ENCODE results near the gene PDRG1.
"Not testable (repeated sequence)": the region's sequence is repeated elsewhere in the genome, so short reads cannot be mapped to it uniquely, and the experiment has no call there.

PDRG1 gene

DNA sequence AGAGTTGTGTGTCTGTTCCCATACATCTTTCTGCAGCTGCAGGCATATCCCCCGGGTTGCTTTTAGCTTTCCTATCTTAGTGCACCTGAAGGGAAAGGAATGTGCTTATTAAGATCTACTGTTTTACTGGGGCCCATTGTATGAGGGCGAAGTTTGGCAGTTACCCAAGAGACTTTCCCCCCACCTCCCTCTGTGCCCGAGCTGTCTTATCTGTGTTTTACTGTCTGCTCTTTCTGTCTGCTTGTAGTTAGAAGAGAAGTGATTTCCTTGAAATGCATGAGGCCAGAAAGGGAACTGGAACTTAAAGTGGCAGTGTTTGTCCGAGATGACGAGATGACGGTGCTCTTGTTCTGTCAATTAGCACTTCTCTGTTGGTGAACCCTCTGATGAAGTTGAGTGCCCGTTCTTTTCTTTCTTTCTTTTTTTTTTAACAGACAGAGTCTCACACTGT, 33.9 kb downstream of the PDRG1 start:
- H3K27me3 ChIP-seq (ENCODE audit: control insufficient read depth, insufficient read depth, low read length); H3K36me3 ChIP-seq (ENCODE audit: control insufficient read depth, insufficient read depth, low read length); H3K4me3 ChIP-seq (ENCODE audit: low read depth, low read length); H3K9me3 ChIP-seq (ENCODE audit: control insufficient read depth, insufficient read depth, low read depth, low read length); H3K27ac ChIP-seq (ENCODE audit: low read depth, low read length); H3K9ac ChIP-seq (ENCODE audit: low read length): not testable (repeated sequence)
- peaks cover 25% of the 10 kb centered on the region for H3K4me1 ChIP-seq (ENCODE audit: control insufficient read depth, insufficient read depth, low read length)

DNA sequence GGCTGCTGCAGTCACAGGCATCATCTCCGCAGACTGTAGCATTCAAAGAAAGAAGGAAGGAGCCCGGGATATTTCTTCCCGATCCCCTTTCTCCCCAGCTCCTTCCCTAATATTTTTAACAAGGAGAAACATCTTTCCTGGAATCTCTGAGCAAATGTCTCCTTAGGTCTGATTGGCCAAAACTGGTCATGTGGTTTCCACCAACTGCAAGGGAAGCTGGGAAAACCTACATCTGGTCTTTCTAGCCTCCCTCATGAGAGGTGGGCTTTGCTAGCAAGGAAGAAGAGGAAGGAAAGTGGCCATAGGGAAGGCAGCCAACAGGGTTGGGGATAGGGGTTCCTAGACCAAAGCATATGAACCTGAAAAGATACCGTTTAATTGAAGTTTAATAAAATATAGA, 35.1 kb downstream of the PDRG1 start:
- H3K4me3 ChIP-seq (ENCODE audit: low read depth, low read length), result no peak overlapping the region
- no peaks in the 10 kb centered on the region; the same call in 1 of the 2 replicates for H3K9me3 ChIP-seq (ENCODE audit: control insufficient read depth, insufficient read depth, low read depth, low read length)
- H3K4me1 ChIP-seq (ENCODE audit: control insufficient read depth, insufficient read depth, low read length), result peaks cover 34% of the 10 kb centered on the region
- H3K27me3 ChIP-seq (ENCODE audit: control insufficient read depth, insufficient read depth, low read length), result no peaks in the 10 kb centered on the region
- H3K27ac ChIP-seq (ENCODE audit: low read depth, low read length), result no peak overlapping the region
- no peaks in the 10 kb centered on the region for H3K36me3 ChIP-seq (ENCODE audit: control insufficient read depth, insufficient read depth, low read length)
- no peak overlapping the region for H3K9ac ChIP-seq (ENCODE audit: low read length)

GRCh38 chr20:31915491-31916280, 36.2 kb downstream of the PDRG1 start:
- Histone ChIP-seq H3K4me1 (ENCODE audit: control insufficient read depth, insufficient read depth, low read length) (peaks cover 41% of the 10 kb centered on the region), H3K9ac (ENCODE audit: low read length) (no peak overlapping the region), H3K9me3 (ENCODE audit: control insufficient read depth, insufficient read depth, low read depth, low read length) (no peaks in the 10 kb centered on the region; the same call in 1 of the 2 replicates), H3K27me3 (ENCODE audit: control insufficient read depth, insufficient read depth, low read length) (no peaks in the 10 kb centered on the region), H3K36me3 (ENCODE audit: control insufficient read depth, insufficient read depth, low read length) (no peaks in the 10 kb centered on the region), H3K4me3 (ENCODE audit: low read depth, low read length) (no peak overlapping the region), H3K27ac (ENCODE audit: low read depth, low read length) (no peak overlapping the region)

- H3K27me3 ChIP-seq (ENCODE audit: control insufficient read depth, insufficient read depth, low read length), result no peaks in the 10 kb centered on the region
- no peak overlapping the region for H3K4me3 ChIP-seq (ENCODE audit: low read depth, low read length)
Observed at GRCh38 chr20:31914170-31914569, 37.7 kb downstream of the PDRG1 start.

GRCh38 chr20:31913431-31914157, 38.3 kb downstream of the PDRG1 start:
- H3K4me1 ChIP-seq (ENCODE audit: control insufficient read depth, insufficient read depth, low read length), result peaks cover 30% of the 10 kb centered on the region
- H3K9ac ChIP-seq (ENCODE audit: low read length), result no peak overlapping the region
- H3K36me3 ChIP-seq (ENCODE audit: control insufficient read depth, insufficient read depth, low read length), result no peaks in the 10 kb centered on the region
- H3K27me3 ChIP-seq (ENCODE audit: control insufficient read depth, insufficient read depth, low read length), result no peaks in the 10 kb centered on the region
- no peak overlapping the region for H3K4me3 ChIP-seq (ENCODE audit: low read depth, low read length)
- H3K27ac ChIP-seq (ENCODE audit: low read depth, low read length), result no peak overlapping the region
- no peaks in the 10 kb centered on the region; the same call in 1 of the 2 replicates for H3K9me3 ChIP-seq (ENCODE audit: control insufficient read depth, insufficient read depth, low read depth, low read length)

More at GRCh38 chr20:31914170-31914569, 37.7 kb downstream of the PDRG1 start:
- H3K9me3 ChIP-seq (ENCODE audit: control insufficient read depth, insufficient read depth, low read depth, low read length), result no peaks in the 10 kb centered on the region; the same call in 1 of the 2 replicates
- no peak overlapping the region for H3K9ac ChIP-seq (ENCODE audit: low read length)
- H3K36me3 ChIP-seq (ENCODE audit: control insufficient read depth, insufficient read depth, low read length), result no peaks in the 10 kb centered on the region
- no peak overlapping the region for H3K27ac ChIP-seq (ENCODE audit: low read depth, low read length)
- H3K4me1 ChIP-seq (ENCODE audit: control insufficient read depth, insufficient read depth, low read length), result peaks cover 31% of the 10 kb centered on the region

GRCh38 chr20:31910071-31910803, 41.6 kb downstream of the PDRG1 start:
- no peaks in the 10 kb centered on the region for H3K9me3 ChIP-seq (ENCODE audit: control insufficient read depth, insufficient read depth, low read depth, low read length)
- H3K4me3 ChIP-seq (ENCODE audit: low read depth, low read length), result no peak overlapping the region
- H3K4me1 ChIP-seq (ENCODE audit: control insufficient read depth, insufficient read depth, low read length), result peaks cover 37% of the 10 kb centered on the region
- H3K36me3 ChIP-seq (ENCODE audit: control insufficient read depth, insufficient read depth, low read length), result no peaks in the 10 kb centered on the region
- no peaks in the 10 kb centered on the region for H3K27me3 ChIP-seq (ENCODE audit: control insufficient read depth, insufficient read depth, low read length)
- no peak overlapping the region for H3K27ac ChIP-seq (ENCODE audit: low read depth, low read length)
- H3K9ac ChIP-seq (ENCODE audit: low read length), result no peak overlapping the region

DNA sequence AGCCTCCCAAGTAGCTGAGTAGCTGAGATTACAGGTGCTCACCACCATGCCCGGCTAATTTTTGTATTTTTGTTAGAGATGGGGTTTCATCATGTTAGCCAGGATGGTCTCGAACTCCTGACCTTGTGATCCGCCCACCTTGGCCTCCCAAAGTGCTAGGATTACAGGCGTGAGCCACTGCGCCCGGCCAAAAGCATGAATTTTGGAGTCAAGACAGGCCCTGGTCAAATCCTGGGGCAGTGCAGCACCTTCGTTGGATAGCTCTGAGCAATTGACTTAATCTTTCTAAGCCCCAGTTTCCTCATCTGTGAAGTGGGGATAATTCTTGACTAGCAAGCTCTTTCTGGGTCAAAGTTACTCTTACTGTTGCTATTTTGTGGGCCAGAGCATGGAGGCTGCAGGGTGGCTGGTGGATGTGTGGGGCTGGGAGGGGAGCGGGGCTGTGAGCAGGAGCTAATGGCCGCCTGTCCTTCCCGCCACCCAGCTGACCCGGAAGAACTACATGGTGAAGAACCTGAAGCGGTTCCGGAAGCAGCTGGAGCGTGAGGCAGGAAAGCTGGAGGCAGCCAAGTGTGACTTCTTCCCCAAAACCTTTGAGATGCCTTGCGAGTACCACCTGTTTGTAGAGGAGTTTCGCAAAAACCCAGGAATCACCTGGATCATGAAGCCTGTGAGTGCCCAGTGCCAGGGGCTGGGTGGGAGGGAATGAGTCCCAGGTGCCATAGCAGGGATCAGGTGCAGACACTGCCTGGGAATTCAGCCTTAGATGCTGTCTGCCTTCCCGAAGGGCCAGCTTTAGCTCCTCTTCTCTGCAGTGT, 42.4 kb downstream of the PDRG1 start:
- Histone ChIP-seq H3K36me3 (ENCODE audit: control insufficient read depth, insufficient read depth, low read length) (no peaks in the 10 kb centered on the region), H3K27me3 (ENCODE audit: control insufficient read depth, insufficient read depth, low read length) (no peaks in the 10 kb centered on the region), H3K4me1 (ENCODE audit: control insufficient read depth, insufficient read depth, low read length) (peaks cover 36% of the 10 kb centered on the region), H3K4me3 (ENCODE audit: low read depth, low read length) (no peak overlapping the region), H3K27ac (ENCODE audit: low read depth, low read length) (no peak overlapping the region), H3K9ac (ENCODE audit: low read length) (no peak overlapping the region), H3K9me3 (ENCODE audit: control insufficient read depth, insufficient read depth, low read depth, low read length) (no peaks in the 10 kb centered on the region)

GRCh38 chr20:31908424-31908823, 43.4 kb downstream of the PDRG1 start:
- peaks cover 28% of the 10 kb centered on the region for H3K4me1 ChIP-seq (ENCODE audit: control insufficient read depth, insufficient read depth, low read length)
- no peak overlapping the region for H3K27ac ChIP-seq (ENCODE audit: low read depth, low read length)
- no peaks in the 10 kb centered on the region for H3K9me3 ChIP-seq (ENCODE audit: control insufficient read depth, insufficient read depth, low read depth, low read length)
- H3K9ac ChIP-seq (ENCODE audit: low read length), result no peak overlapping the region
- H3K4me3 ChIP-seq (ENCODE audit: low read depth, low read length), result no peak overlapping the region
- no peaks in the 10 kb centered on the region for H3K27me3 ChIP-seq (ENCODE audit: control insufficient read depth, insufficient read depth, low read length)
- no peaks in the 10 kb centered on the region for H3K36me3 ChIP-seq (ENCODE audit: control insufficient read depth, insufficient read depth, low read length)

DNA sequence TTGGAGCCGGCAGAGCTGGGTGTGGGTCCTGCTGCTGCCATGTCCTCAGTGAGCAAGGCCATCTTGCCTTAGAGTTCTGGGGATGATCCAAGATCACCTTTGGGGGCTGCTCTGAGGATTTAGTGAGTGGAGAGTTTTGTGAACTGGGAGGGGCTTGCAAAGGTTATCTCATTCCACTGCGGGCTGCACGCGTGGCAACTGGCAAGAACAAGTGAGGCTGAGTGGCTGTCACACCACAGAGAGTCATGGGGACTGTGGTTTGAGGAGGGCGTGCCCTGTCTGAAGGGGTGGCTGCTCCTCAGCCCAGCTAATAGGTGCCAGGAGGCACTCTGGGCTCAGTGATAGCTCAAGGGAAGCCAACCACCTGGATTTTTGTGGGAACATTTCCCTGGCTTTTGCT, 43.8 kb downstream of the PDRG1 start:
- H3K27ac ChIP-seq (ENCODE audit: low read depth, low read length), result no peak overlapping the region
- H3K36me3 ChIP-seq (ENCODE audit: control insufficient read depth, insufficient read depth, low read length), result no peaks in the 10 kb centered on the region
- no peaks in the 10 kb centered on the region for H3K27me3 ChIP-seq (ENCODE audit: control insufficient read depth, insufficient read depth, low read length)
- peaks cover 27% of the 10 kb centered on the region for H3K4me1 ChIP-seq (ENCODE audit: control insufficient read depth, insufficient read depth, low read length)
- no peak overlapping the region for H3K9ac ChIP-seq (ENCODE audit: low read length)
- H3K4me3 ChIP-seq (ENCODE audit: low read depth, low read length), result no peak overlapping the region
- H3K9me3 ChIP-seq (ENCODE audit: control insufficient read depth, insufficient read depth, low read depth, low read length), result no peaks in the 10 kb centered on the region

GRCh38 chr20:31907046-31907445, 44.8 kb downstream of the PDRG1 start:
- H3K4me1 ChIP-seq (ENCODE audit: control insufficient read depth, insufficient read depth, low read length), result peaks cover 22% of the 10 kb centered on the region
- no peak overlapping the region for H3K4me3 ChIP-seq (ENCODE audit: low read depth, low read length)
- H3K9me3 ChIP-seq (ENCODE audit: control insufficient read depth, insufficient read depth, low read depth, low read length), result no peaks in the 10 kb centered on the region
- no peaks in the 10 kb centered on the region for H3K27me3 ChIP-seq (ENCODE audit: control insufficient read depth, insufficient read depth, low read length)
- no peak overlapping the region for H3K27ac ChIP-seq (ENCODE audit: low read depth, low read length)
- H3K9ac ChIP-seq (ENCODE audit: low read length), result no peak overlapping the region
- no peaks in the 10 kb centered on the region for H3K36me3 ChIP-seq (ENCODE audit: control insufficient read depth, insufficient read depth, low read length)
